Activated B cell treated with CpG ODN at 0.5 μM for 24 hours (primary cell): ENCODE data around the gene IFNL3. TPM values are rescaled to one million over a fixed set of nuclear protein-coding genes. Genes with fewer than 3 reads are reported as not detected.

ENCODE experiments used
- ATAC-seq: fragments of 200-7000 bp; cut with Tn5 transposase; one replicate; pipeline ENCODE4 v1.10.0; 2021; ENCODE audit warnings: low read depth, mild to moderate bottlenecking, moderate library complexity
- CTCF ChIA-PET: fragments of 350-600 bp; sonication (Branson Sonifier 250); formaldehyde crosslinking; loops from one replicate; lab custom pipeline; 2021; ENCODE audit warnings: antibody characterized with exemption; lab: Charles Lee
- POLR2A ChIA-PET: fragments of 350-600 bp; sonication (Branson Sonifier 250); formaldehyde crosslinking; loops from one replicate; lab custom pipeline; 2021; ENCODE audit warnings: antibody characterized with exemption; lab: Charles Lee
- DNase-seq: peaks from one replicate; pipeline ENCODE4 v3.0.0; 2022
- H3K27ac Mint-ChIP-seq: one replicate; pipeline ENCODE4 v1.8.0; 2020; ENCODE audit warnings: mixed read lengths
- H3K27me3 Mint-ChIP-seq: one replicate; pipeline ENCODE4 v1.8.0; 2021; ENCODE audit warnings: mixed read lengths
- H3K36me3 Mint-ChIP-seq: one replicate; pipeline ENCODE4 v1.8.0; 2021; ENCODE audit warnings: low read depth, mixed read lengths
- H3K4me1 Mint-ChIP-seq: one replicate; pipeline ENCODE4 v1.8.0; 2021; ENCODE audit warnings: mixed read lengths
- H3K4me3 Mint-ChIP-seq: one replicate; pipeline ENCODE4 v1.8.0; 2020; ENCODE audit warnings: mild to moderate bottlenecking, mixed read lengths
- H3K9me3 Mint-ChIP-seq: one replicate; pipeline ENCODE4 v1.8.0; 2020; ENCODE audit warnings: mixed read lengths
- CTCF ChIP-seq: fragments of 200-600 bp; IDR thresholded peaks from one replicate; pipeline ENCODE4 v1.8.0; 2022; ENCODE audit warnings: antibody characterized with exemption, mild to moderate bottlenecking
- intact Hi-C: fragments of 100-400 bp; cut with micrococcal nuclease; formaldehyde crosslinking; loops from one replicate; pipeline ENCODE4 v1.15.1; 2024
- total RNA-seq: library from RNA; stranded (reverse); gene quantifications from 2 replicates; pipeline ENCODE4 v1.2.3, GENCODE V29; 2022

IFNL3 gene
- total RNA-seq, 1 donor from 2014 or later = not detected

GRCh38 chr19:39197808-39198207, 47.0 kb downstream of the IFNL3 start:
- H3K4me1 Mint-ChIP-seq = peaks cover 9% of the 10 kb centered on the region
- POLR2A ChIA-PET = no interaction called here
- intact Hi-C loops = no loop called here
- H3K9me3 Mint-ChIP-seq = no peaks in the 10 kb centered on the region
- TF ChIP-seq CTCF = no peak
- ATAC-seq (no peak), DNase-seq (no peak)
- peaks cover 66% of the 10 kb centered on the region for H3K27me3 Mint-ChIP-seq
- CTCF ChIA-PET = no interaction called here
- no peak overlapping the region for H3K4me3 Mint-ChIP-seq
- H3K36me3 Mint-ChIP-seq = no peaks in the 10 kb centered on the region
- H3K27ac Mint-ChIP-seq = no peak overlapping the region

GRCh38 chr19:39196860-39197562, 47.8 kb downstream of the IFNL3 start, which contains the start of gene NCCRP1:
TSS of gene NCCRP1 (plus strand) at chr19:39196964. CDS start at chr19:39196983, 19 bp downstream.
- Mint-ChIP-seq H3K36me3 (no peaks in the 10 kb centered on the region), H3K9me3 (no peaks in the 10 kb centered on the region), H3K4me3 (no peak within 1 kb of the TSS), H3K27ac (no peak within 1 kb of the TSS), H3K4me1 (peaks cover 9% of the 10 kb centered on the region), H3K27me3 (peaks cover 59% of the 10 kb centered on the region)
- DNase-seq (no peak), ATAC-seq (no peak)
- POLR2A ChIA-PET = no interaction called here
- TF ChIP-seq CTCF = no peak
- CTCF ChIA-PET = no interaction called here
- intact Hi-C loops = no loop called here

- no peak for TF ChIP-seq CTCF
- Mint-ChIP-seq H3K9me3 (no peaks in the 10 kb centered on the region), H3K4me3 (no peak overlapping the region), H3K27me3 (peaks cover 54% of the 10 kb centered on the region), H3K4me1 (peaks cover 9% of the 10 kb centered on the region), H3K27ac (no peak overlapping the region), H3K36me3 (no peaks in the 10 kb centered on the region)
- POLR2A ChIA-PET = no interaction called here
- no peak for DNase-seq
- intact Hi-C loops = no loop called here
- CTCF ChIA-PET = no interaction called here
- no peak for ATAC-seq
Observed at GRCh38 chr19:39196320-39196719, 48.5 kb downstream of the IFNL3 start.

- Mint-ChIP-seq H3K9me3 (no peaks in the 10 kb centered on the region), H3K27me3 (peaks cover 48% of the 10 kb centered on the region), H3K27ac (no peak overlapping the region), H3K4me1 (peaks cover 9% of the 10 kb centered on the region), H3K4me3 (no peak overlapping the region), H3K36me3 (no peaks in the 10 kb centered on the region)
- ChIA-PET CTCF (no interaction called here), POLR2A (no interaction called here)
- DNase-seq (no peak), ATAC-seq (no peak)
- intact Hi-C loops = no loop called here
- no peak for TF ChIP-seq CTCF
Observed at GRCh38 chr19:39195755-39196154, 49.1 kb downstream of the IFNL3 start.

GRCh38 chr19:39194832-39195542, 49.8 kb downstream of the IFNL3 start:
- intact Hi-C loops = no loop called here
- Mint-ChIP-seq H3K9me3 (no peaks in the 10 kb centered on the region), H3K27me3 (peaks cover 40% of the 10 kb centered on the region), H3K36me3 (no peaks in the 10 kb centered on the region), H3K27ac (no peak overlapping the region), H3K4me3 (no peak overlapping the region), H3K4me1 (peaks cover 9% of the 10 kb centered on the region)
- ChIA-PET POLR2A (no interaction called here), CTCF (no interaction called here)
- ATAC-seq = no peak
- DNase-seq = no peak
- no peak for TF ChIP-seq CTCF
